Measurements from ENCODE around the gene FGF5.
"Not testable (repeated sequence)": the region's sequence is repeated elsewhere in the genome, so short reads cannot be mapped to it uniquely, and the experiment has no call there.

Gene FGF5

DNA sequence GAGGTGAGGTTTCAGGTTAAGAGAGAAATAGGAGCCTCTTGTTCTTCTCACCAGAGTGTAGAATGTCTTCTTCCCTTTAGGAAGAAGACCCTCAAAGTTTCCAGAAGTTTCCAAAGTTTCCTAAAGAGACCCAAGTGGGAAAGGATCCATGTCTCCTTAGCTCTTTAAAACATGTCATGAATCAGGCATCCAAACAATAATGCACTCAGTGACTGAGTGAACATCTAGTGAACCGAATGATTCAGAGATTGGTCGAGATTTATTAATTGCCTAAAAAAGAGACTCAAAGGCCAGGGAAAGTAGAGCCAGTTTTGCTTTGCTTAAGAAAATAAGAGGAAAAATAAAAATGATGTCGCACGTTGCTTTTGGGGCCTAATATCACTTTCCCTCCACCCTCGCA lies 29.4 kb downstream of the FGF5 start:
- no peak for DNase-seq (ENCODE audit: low read depth)

DNA sequence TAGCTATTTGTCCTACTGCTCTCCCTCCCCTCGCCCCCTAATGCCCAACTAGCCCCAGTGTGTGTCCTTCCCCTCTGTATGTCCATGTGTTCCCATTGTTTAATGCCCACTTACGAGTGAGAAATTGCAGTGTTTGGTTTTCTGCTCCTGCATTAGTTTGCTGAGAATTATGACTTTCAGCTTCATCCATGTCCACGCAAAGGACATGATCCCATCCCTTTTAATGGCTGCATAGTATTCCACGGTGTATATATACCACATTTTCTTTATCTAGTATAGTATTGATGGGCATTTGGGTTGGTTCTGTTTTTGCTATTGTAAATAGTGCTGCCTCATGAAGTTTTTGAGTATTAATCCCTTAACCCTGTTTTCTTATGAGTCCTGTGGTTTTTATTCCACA lies 35.4 kb downstream of the FGF5 start:
- no peak for DNase-seq (ENCODE audit: low read depth)

DNA sequence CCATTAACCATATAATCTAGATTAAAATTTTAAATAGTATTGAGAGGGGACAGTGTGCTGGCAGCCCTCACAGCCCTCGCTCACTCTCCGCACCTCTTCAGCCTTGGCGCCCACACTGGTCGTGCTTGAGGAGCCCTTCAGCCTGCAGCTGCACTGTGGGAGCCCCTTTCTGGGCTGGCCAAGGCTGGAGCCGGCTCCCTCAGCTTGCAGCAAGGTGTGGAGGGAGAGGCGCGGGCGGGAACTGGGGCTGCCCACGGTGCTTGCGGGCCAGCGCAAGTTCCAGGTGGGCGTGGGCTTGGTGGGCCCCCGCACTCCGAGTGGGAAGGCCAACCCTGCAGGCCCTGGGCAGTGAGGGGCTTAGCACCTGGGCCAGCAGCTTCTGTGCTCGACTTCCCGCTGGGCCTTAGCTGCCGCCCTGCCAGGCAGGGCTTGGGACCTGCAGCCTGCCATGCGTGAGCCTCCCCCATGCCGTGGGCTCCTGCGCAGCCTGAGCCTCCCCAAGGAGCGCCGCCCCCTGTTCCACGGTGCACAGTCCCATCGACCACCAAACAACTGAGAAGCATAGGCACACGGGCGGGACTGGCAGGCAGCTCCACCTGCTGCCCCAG lies 36.3 kb downstream of the FGF5 start:
- DNase-seq (ENCODE audit: low read depth) = no peak

DNA sequence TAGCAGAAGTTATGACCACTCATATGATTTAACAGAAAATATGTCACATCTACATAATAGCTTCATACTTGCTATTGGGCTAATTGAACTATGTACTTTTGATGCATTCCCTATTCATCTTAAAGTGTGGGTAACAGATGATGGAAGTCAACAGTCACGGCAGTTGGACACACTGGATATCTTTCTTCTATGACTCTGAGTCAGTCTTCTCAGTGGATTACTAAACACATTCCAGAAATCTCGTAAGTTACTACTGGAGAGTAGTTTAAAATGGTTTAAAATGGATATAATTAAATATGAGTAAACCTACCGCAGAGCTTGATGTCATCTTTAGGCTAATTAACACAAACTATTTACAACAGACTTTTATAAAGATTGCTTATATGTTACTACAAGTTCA lies 39.0 kb downstream of the FGF5 start:
- no peak for DNase-seq (ENCODE audit: low read depth)

DNA sequence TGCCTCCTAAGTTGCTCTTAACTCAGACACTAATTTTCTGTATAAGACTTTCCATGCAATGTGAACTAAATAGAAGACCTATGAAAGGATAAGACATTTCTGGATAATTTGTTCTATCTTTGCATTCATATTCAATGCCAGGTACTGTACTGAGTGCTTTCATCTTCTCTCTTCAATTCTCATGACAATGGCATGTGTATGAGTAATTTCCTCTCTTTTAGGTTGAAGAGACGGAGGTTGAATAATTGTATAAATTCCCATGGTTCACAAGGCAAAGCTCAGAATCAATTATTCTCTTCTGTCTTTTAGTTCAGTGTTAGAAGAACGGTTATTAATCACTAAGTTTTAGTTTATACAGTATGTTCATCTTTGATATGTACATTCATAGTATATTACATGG lies 39.8 kb downstream of the FGF5 start:
- DNase-seq (ENCODE audit: low read depth) = no peak

DNA sequence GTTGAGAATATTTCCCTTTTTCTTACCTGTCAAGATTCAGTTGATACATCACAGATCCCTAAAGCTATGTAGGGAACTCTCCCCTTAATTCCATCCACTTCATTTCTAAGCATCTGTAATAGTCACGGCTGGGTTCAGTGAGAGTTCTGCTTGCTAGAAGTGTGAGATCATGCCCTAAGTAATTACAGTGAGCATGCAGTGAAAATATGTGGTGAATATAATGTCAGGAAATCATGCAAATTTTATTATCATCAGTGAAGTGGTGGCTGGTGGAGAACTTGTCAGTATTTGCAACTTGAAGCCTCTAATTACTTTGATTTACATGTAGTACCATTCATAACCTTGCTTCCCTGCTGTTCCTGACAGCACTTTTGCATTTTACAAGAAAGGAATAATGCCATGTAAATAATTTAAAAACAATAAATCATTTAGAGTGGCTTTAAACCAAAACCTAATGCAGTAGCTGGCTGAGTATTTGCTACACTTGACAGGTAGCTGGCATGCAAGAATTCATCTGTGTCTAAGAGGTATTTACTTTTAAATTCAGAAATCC lies 40.8 kb downstream of the FGF5 start:
- DNase-seq (ENCODE audit: low read depth) = no peak

DNA sequence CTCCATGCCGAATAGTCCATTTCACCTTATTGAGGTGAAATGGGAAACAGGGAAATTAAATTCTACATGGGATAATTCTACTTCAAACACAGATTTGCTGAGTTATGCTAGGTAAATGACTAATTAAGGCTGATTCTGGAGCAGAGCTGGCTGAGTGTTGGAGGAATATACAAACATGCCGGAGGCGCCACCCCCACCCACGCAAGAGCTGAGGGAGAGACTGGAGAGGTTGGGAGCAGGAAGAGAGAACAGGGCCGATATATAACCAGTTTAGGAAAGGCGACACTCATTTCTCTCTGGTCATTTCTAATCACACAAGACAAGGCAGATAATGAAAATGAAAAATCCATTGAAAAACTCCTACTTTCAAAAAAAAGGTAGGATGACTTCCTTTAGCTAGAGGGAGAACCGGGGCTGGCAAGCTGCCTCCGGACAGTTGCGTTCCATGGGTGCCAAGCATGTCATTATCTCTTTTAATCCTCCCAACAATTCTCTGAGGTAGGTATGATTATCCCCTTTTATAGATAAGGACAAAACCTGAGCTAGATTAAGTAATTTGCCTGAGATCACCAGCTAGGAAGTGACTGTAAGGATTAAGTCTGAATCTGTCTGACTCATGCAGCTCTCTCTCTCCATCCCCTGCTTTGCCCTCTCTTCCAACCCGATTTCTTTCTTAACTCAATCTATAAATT lies 41.5 kb downstream of the FGF5 start:
- no peak for DNase-seq (ENCODE audit: low read depth)

DNA sequence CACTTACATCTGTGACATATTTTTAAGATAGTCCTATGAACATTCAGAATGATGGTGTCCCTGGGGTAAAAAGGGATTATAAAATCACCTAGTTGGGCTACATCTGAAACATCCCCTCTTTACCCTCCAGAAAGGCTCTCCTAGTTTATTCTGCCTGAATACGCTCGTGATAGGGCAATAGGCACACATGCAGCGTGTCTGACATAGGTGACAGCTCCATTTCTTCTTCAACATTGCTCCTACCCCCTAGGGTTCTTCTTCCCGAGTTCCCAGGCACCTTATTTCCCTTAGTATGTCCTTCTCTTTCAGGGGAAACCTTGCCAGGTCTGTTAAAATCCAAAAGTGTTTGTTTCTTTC lies 42.0 kb downstream of the FGF5 start:
- DNase-seq (ENCODE audit: low read depth) = no peak

DNA sequence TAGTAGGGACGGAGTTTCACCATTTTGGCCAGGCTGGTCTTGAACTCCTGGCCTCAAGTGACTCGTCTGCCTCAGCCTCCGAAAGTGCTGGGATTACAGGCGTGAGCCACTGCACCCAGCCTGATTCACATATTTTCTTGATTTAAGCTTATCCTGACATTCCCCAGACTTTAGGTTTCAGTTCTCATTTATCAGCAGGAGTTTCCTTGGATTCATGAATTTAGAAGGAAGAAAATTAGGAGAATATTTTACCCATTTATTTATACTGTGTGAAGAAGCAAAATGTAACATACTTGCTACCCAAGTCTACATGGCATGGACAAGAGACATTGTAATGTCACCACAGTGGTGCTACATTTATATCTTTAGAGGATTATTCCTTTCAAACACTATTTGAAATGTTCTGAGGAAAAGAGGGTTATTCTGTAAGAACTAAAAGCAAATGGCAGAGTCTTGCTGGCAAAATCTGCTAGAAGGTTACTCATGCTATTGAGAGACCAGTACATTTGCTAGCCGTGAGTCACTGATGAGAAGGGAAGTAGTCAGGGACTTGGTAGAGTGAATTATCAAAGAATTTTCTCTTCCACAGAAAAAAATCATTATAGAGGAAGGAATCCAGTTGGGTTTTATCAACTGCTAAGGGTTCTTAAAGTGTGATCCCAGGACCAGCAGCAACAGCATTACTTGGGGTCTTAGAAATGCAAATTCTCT lies 43.0 kb downstream of the FGF5 start:
- DNase-seq (ENCODE audit: low read depth) = no peak

DNA sequence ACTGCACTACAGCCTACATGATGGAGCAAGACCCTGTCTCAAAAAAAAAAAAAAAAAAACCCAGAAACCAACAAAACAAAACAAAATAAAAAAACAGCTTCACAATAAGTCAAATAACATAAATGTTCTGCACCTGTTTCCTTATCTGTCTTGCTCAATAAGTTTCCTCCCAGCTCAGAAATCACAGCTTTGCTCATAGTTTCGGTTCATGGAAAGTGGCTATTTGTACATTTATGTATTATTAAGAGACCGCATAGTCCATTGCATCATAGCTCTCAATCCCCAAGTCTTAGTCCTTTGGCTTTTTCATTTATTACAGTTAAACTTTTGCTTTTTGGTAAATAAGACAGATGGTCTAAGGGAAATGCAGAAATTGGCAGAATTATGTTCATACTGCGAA lies 44.7 kb downstream of the FGF5 start:
- DNase-seq (ENCODE audit: low read depth) = no peak

DNA sequence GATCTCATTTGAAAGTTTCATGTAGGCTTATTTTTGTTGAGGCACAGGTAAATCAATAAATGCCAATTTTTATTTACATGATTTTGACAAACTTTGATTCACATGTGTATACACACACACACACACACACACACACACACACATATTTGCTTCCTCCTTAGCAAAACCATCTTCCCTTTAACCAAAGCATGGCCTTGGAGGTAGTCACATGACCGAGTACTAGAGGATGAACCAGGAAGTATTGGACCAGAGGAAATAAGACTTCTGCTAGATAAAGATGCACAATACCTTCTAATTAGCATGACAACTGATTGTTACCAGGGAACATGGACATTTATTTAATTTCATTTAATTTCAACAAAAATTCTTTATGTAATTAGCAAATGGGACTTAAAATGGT lies 45.7 kb downstream of the FGF5 start:
- DNase-seq (ENCODE audit: low read depth) = no peak

DNA sequence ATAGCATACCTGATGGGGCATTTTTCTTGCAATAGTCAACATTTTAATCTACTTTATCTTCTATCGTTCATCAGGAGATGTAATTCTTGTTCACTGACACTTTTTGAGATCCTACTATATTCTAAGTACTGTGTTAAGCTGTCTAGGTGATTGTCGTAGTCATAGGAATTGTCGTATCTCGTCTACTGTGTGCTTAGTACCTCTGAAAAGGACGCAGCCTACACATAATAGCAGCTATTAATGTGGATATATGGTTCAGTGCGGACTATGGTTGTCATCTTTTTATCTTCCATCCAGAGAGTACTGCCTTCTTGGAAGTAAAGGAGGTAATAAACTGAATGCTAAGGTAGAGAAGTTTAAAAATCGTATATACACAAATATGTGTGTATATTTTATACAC lies 47.2 kb downstream of the FGF5 start:
- no peak for DNase-seq (ENCODE audit: low read depth)

DNA sequence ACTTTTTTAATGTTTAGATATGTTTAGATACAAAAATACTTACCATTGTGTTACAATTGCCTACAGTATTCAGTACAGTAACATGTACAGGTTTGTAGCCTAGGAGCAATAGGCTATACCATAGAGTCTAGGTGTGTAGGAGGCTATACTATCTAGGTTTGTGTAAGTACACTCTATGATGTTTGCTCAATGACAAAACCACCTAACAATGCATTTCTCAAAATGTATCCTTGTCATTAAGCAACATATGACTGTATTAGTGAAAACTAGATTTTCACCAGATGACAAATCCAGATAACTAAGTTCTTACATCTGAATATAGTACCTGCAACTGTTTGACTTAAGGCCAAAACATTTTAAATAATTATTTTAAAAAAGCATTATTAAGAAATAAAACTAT lies 49.4 kb downstream of the FGF5 start:
- DNase-seq (ENCODE audit: low read depth) = not testable (repeated sequence)

DNA sequence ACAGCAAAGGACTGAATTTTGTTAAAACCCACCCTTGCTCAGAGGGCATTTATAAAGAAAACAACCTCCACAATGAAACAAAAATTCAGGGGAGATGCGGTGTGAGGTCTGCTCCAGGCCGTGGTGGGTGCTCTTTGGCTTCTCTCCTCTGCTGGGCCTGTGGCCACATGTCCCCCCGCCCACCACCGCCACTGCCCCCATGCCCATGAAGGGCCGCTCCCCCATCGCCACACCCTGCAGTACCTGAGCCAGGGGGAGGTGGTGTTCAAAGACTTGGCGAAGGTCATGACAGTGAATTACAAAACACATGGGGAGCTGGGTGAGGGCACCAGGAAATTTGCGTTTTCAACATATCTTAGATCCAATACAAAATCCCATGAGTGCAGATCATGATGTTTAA lies 54.9 kb downstream of the FGF5 start:
- DNase-seq (ENCODE audit: low read depth) = no peak

DNA sequence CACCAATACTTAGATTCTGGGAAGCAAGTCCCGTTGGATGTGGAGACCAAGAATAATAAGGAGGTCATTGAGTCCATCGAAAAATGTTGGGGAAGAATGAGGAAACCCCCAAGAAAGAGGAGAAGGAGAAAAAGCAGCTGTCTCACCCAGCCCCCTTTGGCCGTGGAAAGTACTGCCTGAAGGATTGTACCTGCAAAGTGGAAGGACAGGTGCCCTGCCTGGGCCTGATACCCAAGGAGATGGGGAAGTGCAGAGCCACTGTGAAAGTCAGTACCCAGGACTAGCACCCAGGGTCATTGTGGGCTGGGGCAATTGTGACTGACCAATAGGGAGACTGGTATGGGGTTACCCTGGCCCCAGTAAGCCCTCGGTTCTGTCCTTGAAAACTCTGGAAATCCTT lies 55.3 kb downstream of the FGF5 start:
- DNase-seq (ENCODE audit: low read depth) = no peak

DNA sequence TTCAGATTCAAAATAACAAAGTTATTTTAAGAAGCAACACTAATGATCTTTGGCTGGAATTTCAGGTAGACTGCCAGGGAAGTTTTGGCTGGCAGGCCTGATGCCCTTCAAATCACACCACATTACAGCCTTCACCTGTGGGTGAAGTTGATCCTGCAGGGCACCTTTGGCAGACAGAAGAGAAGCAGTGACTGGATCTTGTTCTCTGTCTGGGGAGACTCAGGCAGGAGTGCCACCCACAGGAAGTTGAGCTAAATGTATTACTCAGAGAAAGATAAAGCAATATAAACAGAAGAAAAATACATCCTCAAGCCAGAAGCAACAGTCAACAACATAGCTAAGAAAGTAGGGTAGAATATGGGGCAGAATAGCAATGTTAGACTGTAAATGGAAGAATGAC lies 56.3 kb downstream of the FGF5 start:
- DNase-seq (ENCODE audit: low read depth) = no peak

DNA sequence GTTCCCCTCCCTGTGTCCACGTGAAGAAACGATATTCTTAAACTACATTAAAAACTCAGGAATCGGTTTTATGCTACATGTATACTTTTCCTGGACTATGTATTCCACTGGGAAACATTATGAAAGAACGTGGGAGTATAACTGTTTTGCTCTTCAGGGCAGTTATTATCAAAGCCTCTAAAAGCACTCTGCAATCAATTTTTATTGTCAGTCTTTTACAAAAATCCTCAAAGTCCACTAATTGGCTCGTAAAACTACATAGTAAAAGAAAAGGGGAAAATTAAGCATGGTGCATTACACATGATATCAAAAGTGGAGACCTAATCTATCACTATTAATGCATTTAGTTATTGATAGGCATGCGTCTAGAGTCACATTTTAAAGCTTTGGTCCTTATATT lies 57.7 kb downstream of the FGF5 start:
- DNase-seq (ENCODE audit: low read depth) = no peak

DNA sequence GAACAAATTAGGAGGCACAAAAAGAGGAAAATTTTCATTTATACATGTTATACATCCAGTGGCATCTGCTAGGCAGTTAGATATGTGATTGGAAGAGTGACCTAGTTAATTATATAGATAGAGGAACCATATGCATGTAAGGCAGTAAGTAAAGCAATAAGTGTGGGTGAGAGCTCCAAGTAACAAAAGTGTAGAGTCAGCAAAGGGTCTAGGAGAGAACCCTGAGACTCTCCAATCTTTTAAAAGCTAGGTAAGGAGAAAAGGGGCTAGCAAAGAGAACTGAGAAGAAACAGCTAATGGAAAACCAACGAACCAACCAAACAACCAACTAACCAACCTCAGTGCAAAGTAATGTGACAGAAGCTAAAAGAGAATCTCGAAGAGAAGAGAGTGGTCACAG lies 65.2 kb downstream of the FGF5 start:
- no peak for DNase-seq (ENCODE audit: low read depth)

DNA sequence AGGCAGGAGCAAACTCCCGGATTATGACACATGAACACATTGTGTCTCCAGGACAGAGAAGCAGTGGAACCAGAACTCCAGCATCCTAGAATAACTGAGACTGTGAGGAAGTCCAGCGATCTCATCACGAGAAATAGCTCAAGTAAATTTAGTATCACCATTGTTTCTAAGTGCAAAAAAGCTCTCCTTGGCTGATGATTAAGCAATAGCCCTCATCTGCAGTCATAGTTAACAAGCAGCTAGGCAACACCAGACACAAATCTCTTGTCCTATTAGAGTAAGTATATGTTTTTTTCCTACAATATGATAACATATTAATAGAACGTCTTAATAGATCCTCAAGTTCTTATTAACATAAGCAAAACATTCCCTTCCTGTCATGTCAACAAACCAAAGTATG lies 66.7 kb downstream of the FGF5 start:
- DNase-seq (ENCODE audit: low read depth) = no peak

DNA sequence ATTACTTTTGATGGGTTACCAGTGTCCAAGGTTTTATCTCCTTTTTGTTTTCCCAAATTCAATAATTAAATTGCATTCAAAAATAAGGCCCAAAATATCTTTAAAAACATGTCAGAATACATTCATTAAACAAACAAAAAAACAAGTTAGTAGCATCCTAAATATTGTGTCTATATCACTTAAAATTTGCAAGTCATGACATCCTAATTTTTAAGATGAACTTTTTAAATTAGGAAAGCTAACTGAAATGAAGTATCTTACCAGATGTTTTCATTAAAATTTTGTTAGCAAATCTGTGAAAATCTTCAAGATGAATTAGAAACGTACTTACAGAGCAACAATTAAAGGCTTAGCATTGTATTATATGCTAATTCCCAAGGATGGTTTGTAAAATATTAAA lies 68.1 kb downstream of the FGF5 start:
- DNase-seq (ENCODE audit: low read depth) = no peak

DNA sequence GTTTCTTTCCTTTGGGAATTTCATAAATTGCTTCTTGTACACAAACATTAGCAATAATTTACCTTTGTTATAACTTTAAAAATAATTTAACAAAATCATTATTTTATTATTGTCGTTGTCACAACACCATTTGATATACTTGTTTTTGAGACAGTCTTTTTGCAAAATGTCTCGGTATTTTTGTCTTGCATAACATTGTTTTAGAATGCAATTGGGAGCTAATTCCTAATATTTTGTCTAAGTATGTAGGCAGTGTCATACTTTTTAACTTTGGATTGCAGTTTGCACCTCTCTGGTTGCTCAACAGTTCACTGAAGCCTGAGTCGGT lies 68.7 kb downstream of the FGF5 start:
- DNase-seq (ENCODE audit: low read depth) = no peak

DNA sequence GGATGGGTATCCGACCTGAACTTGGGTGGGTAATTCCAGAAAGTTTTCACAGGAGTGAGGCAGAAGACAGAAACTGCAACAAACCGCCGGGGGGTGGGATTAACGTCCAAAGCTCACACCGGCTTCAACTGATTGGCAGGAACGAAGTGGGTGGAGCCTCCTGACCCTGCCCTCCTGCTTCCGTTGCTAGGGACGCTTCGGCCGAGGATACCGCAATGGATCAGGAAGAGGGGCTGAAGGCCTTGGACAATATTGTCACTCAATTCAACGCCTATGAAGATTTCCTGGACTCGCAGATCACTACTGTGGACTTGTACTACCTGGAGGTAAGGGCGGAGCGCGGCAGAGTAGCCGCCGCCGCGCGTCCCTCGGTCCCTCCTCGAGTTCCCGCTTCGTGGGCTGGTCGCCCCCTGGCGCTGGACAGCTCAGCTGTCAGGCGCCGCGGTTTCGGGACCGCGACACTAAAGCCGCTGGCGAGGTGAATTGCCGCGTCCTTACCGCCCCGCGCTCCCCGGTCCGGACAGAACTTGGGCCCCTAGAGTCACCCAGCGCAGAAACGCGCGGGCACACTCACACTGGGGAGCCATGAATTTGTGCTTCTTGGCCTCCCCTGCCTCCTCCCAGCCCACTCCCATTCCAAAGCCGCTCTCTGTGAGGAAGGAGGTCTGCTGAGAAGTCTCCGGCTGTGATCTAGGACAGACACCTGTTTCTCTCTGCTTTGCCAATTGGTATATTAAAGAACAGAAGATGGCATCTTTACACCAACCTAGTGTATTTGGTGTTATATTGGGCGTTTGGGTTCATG lies 69.3 kb downstream of the FGF5 start, which contains the start of gene CFAP299:
Gene CFAP299, plus strand, starts transcription at position 177 of the 805 bp plus-strand sequence.
- DNase-seq (ENCODE audit: low read depth) = no peak

DNA sequence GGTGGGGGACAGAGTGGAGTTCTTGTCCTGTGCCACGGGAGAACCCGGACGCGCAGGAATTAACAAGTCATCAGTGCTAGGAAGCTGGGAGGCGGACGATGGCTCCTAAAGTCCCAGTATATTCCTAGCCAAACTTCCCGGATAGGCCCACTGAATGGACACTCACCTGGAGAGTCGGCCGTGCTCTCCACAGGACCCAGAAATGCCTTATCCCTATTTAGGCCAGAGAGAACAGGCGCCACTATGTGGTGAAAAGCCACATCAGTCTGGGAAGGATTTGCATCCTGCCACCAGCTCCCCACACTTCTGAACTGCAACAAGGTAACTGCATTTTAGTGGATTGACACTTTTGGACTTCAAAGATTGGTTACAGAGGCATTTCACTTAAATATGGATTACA lies 70.1 kb downstream of the FGF5 start:
- no peak for DNase-seq (ENCODE audit: low read depth)
